OCI-LY7 (cell line): Measurements from ENCODE around the gene JCAD. TPM values are rescaled to one million over a fixed set of nuclear protein-coding genes. Genes with fewer than 3 reads are reported as not detected.

Experiments used
- BruUV-seq: library from RNA; stranded (reverse); fragments of 400-500 nt; replicated peaks from 2 replicates; lab custom pipeline; 2021; lab: Mats Ljungman, UMichigan
- CTCF ChIA-PET: fragments of 300-600 bp; sonication (Branson Sonifier 250); formaldehyde crosslinking; loops from one replicate; lab custom pipeline; 2022; ENCODE audit warnings: antibody characterized with exemption; ENCODE audit not compliant: unreplicated experiment; lab: Charles Lee
- POLR2A ChIA-PET: fragments of 300-600 bp; sonication (Branson Sonifier 250); formaldehyde crosslinking; loops from one replicate; lab custom pipeline; 2022; ENCODE audit warnings: antibody characterized with exemption; lab: Charles Lee
- DNase-seq: peaks from one replicate; pipeline ENCODE4 v3.0.0-alpha.2; 2015; ENCODE audit warnings: low spot score
- H2AFZ ChIP-seq: fragments of 200-600 bp; sonication (generic), shearing (Covaris generic); 2 replicates; pipeline ENCODE4 v1.6.1; 2014; ENCODE audit warnings: mild to moderate bottlenecking, antibody characterized with exemption, low read length, moderate library complexity
- H3K27ac ChIP-seq: fragments of 200-600 bp; sonication (generic); 2 replicates; pipeline ENCODE4 v1.5.1; 2014; ENCODE audit warnings: mixed run types, low read depth, mild to moderate bottlenecking, moderate library complexity, low read length, inconsistent platforms; ENCODE audit not compliant: poor library complexity, severe bottlenecking
- H3K36me3 ChIP-seq: fragments of 200-600 bp; sonication (generic); 2 replicates; pipeline ENCODE4 v1.6.1; 2014; ENCODE audit warnings: mild to moderate bottlenecking, antibody characterized with exemption, low read length, moderate library complexity, mixed read lengths; ENCODE audit not compliant: insufficient read depth
- H3K4me1 ChIP-seq: fragments of 200-600 bp; sonication (generic); 2 replicates; pipeline ENCODE4 v1.5.1; 2014; ENCODE audit warnings: mild to moderate bottlenecking, low read length; ENCODE audit not compliant: insufficient read depth, poor library complexity, severe bottlenecking
- H3K4me2 ChIP-seq: fragments of 200-600 bp; sonication (generic); 2 replicates; pipeline ENCODE4 v1.6.1; 2014; ENCODE audit warnings: mild to moderate bottlenecking, low read length
- H3K4me3 ChIP-seq: fragments of 200-600 bp; sonication (generic); 2 replicates; pipeline ENCODE4 v1.5.1; 2014; ENCODE audit warnings: mild to moderate bottlenecking, low read depth, low read length; ENCODE audit not compliant: poor library complexity, severe bottlenecking
- H3K79me2 ChIP-seq: fragments of 200-600 bp; sonication (generic); 2 replicates; pipeline ENCODE4 v1.6.1; 2016; ENCODE audit warnings: low read depth, mild to moderate bottlenecking, low read length, moderate library complexity, mixed read lengths; ENCODE audit not compliant: insufficient read depth
- H3K9me2 ChIP-seq: fragments of 200-600 bp; sonication (generic); 2 replicates; pipeline ENCODE4 v1.6.1; 2016; ENCODE audit warnings: mild to moderate bottlenecking, low read length, mixed read lengths; ENCODE audit not compliant: insufficient read depth
- H3K9me3 ChIP-seq: fragments of 200-600 bp; sonication (generic); 2 replicates; pipeline ENCODE4 v1.6.1; 2014; ENCODE audit warnings: mild to moderate bottlenecking, mixed run types, low read length, mixed read lengths
- H4K20me1 ChIP-seq: fragments of 200-600 bp; sonication (generic); 2 replicates; pipeline ENCODE4 v1.6.1; 2014; ENCODE audit warnings: mild to moderate bottlenecking, antibody characterized with exemption, low read length, moderate library complexity, mixed read lengths; ENCODE audit not compliant: insufficient read depth
- CTCF ChIP-seq: fragments of 200-600 bp; sonication (generic); conservative IDR thresholded peaks from 2 replicates; pipeline ENCODE4 v1.5.1; 2014; ENCODE audit warnings: mild to moderate bottlenecking, antibody characterized with exemption, low read length, moderate library complexity, mixed read lengths
- EZH2phosphoT487 ChIP-seq: fragments of 200-600 bp; sonication (generic); IDR thresholded peaks from 2 replicates; pipeline ENCODE4 v1.6.1; 2018; ENCODE audit warnings: low read depth, borderline replicate concordance, mild to moderate bottlenecking, mixed run types, antibody characterized with exemption, low read length, moderate library complexity, mixed read lengths
- intact Hi-C: fragments of 100-400 bp; cut with micrococcal nuclease; formaldehyde crosslinking; loops from one replicate; pipeline ENCODE4 v1.10.0; 2022; ENCODE audit not compliant: unreplicated experiment
- total RNA-seq, 2 experiments: library from RNA; depleted of rRNA in 1 of 2; stranded (reverse); fragments of >200 nt in 1 of 2; shearing (Covaris generic) in 1 of 2; gene quantifications; 2 replicates each; pipeline ENCODE4 v1.2.3, GENCODE V29; 2014 to 2022

JCAD gene
- total RNA-seq, 2 experiments from 2014 or later = not detected

- H3K4me3 ChIP-seq = no peak overlapping the region
- H3K4me1 ChIP-seq = no peaks in the 10 kb centered on the region
- POLR2A ChIA-PET = no interaction called here
- H3K9me2 ChIP-seq = no peaks in the 10 kb centered on the region
- no peak for TF ChIP-seq CTCF
- H2AFZ ChIP-seq = no peak overlapping the region
- no peaks in the 10 kb centered on the region for H3K79me2 ChIP-seq
- no peaks in the 10 kb centered on the region for H3K9me3 ChIP-seq
- DNase-seq = peak; percentile 11
- intact Hi-C loops = no loop called here
- no peaks in the 10 kb centered on the region for H3K36me3 ChIP-seq
- H3K4me2 ChIP-seq = no peak overlapping the region
- BruUV-seq = no TSS peak
- H4K20me1 ChIP-seq = no peaks in the 10 kb centered on the region
- CTCF ChIA-PET = no interaction called here
- no peak overlapping the region for H3K27ac ChIP-seq
Observed at GRCh38 chr10:30048768-30049517, 10.4 kb downstream of the JCAD start.

GRCh38 chr10:30047924-30048531 is 11.4 kb downstream of the JCAD start:
- no peaks in the 10 kb centered on the region for H3K36me3 ChIP-seq
- POLR2A ChIA-PET = no interaction called here
- DNase-seq = no peak
- no peak overlapping the region for H3K4me3 ChIP-seq
- TF ChIP-seq EZH2phosphoT487 = no peak
- TF ChIP-seq CTCF = no peak
- no peak overlapping the region for H2AFZ ChIP-seq
- no peaks in the 10 kb centered on the region for H3K79me2 ChIP-seq
- H3K4me2 ChIP-seq = no peak overlapping the region
- H3K9me2 ChIP-seq = no peaks in the 10 kb centered on the region
- BruUV-seq = no TSS peak
- intact Hi-C loops = no loop called here
- H3K27ac ChIP-seq = no peak overlapping the region
- H3K9me3 ChIP-seq = no peaks in the 10 kb centered on the region
- H3K4me1 ChIP-seq = no peaks in the 10 kb centered on the region
- H4K20me1 ChIP-seq = no peaks in the 10 kb centered on the region
- CTCF ChIA-PET = no interaction called here

GRCh38 chr10:30047430-30047829 is 12.0 kb downstream of the JCAD start:
- intact Hi-C loops = no loop called here
- Histone ChIP-seq H3K4me2 (no peak overlapping the region), H3K9me3 (no peaks in the 10 kb centered on the region), H4K20me1 (no peaks in the 10 kb centered on the region), H3K9me2 (no peaks in the 10 kb centered on the region), H3K4me3 (no peak overlapping the region), H3K4me1 (no peaks in the 10 kb centered on the region), H3K36me3 (no peaks in the 10 kb centered on the region), H3K79me2 (no peaks in the 10 kb centered on the region), H3K27ac (no peak overlapping the region), H2AFZ (no peak overlapping the region)
- TF ChIP-seq CTCF = no peak
- no peak for TF ChIP-seq EZH2phosphoT487
- POLR2A ChIA-PET = no interaction called here
- DNase-seq = no peak
- BruUV-seq = no TSS peak
- CTCF ChIA-PET = no interaction called here
